HG03442 (cell line): Measurements from ENCODE around the gene VEZF1.
A peak's percentile ranks its signal among the peaks of the same experiment; 100 is the strongest.

Experiments
- ATAC-seq: cut with Tn5 transposase; IDR thresholded peaks from one replicate; pipeline ENCODE4 v1.9.1; 2021; ENCODE audit warnings: mild to moderate bottlenecking, moderate library complexity; ENCODE audit not compliant: unreplicated experiment

Gene VEZF1, protein sequence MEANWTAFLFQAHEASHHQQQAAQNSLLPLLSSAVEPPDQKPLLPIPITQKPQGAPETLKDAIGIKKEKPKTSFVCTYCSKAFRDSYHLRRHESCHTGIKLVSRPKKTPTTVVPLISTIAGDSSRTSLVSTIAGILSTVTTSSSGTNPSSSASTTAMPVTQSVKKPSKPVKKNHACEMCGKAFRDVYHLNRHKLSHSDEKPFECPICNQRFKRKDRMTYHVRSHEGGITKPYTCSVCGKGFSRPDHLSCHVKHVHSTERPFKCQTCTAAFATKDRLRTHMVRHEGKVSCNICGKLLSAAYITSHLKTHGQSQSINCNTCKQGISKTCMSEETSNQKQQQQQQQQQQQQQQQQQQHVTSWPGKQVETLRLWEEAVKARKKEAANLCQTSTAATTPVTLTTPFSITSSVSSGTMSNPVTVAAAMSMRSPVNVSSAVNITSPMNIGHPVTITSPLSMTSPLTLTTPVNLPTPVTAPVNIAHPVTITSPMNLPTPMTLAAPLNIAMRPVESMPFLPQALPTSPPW

DNA sequence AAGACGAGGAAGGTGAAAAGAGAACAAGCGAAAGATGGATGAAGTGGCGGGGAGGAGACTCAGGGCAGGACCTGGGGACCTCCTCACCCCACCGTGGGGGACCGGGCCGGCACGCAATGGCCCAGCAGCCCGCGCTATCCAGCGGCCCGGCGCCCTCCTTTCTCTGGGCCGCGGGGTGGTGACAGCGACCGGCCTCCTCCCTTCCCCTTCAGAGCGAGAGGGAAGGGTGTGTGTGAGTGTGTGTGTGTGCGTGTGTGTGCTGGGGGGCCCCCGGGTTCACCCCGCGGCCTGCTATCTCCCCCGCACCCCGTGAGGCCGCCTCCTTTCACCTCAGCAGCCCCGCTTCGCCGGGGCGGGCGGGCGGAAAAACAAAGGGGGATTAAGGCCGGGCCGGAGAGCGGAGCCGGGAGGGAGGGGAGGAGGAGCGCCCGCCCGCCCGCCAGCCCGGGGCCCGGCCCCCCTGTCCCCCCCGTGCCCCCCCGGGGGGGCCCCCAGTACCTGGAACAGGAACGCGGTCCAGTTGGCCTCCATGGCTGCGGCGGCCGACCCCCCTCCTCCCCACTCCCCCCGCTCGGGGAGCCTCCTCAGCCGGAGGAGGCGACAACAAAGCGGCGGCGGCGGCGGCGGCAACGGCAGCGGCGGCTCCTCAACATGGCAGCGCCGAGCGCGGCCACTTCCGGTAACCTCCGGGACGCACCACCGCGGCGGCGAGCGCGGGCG is at the start of gene VEZF1:
Gene VEZF1, minus strand, starts transcription at position 674 of the 720 bp plus-strand sequence. Its CDS starts 143 bp downstream, at position 531.
- peak; percentile 56 for ATAC-seq

DNA sequence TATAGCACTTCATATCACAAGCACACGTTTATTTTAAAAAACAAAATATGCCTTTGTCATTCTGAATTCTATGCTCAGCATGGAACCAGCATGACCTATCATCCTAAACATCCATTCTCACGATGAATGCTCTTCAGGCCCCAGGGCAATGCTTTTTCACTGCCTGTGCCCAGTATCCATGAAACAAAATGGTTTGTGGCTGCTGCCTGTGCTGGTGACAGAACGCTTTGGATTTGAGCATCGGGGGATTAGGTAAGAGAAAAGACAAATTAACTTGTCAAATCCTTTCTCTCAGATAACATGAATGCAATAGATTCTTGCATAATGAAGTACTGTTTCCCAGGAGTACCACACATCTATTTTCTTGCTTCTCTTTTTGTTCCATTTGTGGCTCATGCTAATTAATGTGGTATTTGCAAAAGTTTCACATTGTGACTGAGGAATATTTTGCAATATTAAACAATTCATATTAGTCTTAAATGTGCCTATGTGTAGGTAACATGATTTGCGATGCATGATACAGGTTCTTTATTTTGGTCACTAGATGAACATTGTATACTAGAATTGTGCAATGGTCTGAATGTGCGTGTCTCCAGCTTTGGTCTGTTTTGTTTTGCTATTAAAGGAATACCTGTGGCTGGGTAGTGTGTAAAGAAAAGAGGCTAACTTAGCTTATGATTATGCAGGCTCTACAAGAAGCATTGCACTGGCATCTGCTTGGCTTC is 44.8 kb upstream of the VEZF1 start:
- no peak for ATAC-seq

DNA sequence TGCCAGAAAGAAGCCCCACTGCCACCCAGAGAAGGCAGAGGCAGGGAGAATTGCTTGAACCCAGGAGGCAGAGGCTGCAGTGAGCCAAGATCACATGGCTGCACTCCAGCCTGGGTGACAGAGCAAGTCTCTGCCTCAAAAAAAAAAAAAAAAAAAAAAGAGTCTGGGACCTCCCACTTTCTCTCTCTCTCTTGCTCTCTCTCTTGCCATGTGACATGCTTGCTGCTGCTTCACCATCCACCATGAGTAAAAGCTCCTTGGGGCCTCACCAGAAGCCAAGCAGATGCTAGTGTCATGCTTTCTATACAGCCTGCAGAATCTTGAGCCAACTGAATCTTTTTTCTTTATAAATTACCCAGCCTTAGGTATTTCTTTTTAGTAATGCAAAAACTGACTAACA is 40.5 kb upstream of the VEZF1 start:
- no peak for ATAC-seq

DNA sequence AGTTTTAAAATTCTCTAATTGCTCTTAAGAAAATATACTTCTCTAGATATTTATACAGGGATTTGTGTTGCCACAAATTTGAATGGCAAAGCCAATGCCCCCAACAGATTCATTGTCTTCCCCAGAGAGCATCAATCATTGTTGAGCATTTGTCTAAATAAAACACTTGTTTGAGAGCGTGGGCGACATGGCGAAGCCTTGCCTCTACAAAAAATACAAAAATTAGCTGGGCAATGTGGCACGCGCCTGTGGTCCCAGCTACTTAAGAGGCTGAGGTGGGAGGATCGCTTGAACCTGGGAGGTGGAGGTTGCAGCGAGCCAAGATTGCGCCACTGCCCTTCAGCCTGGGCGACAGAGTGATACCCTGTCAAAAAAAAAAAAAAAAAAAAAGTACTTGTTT is 32.3 kb upstream of the VEZF1 start:
- ATAC-seq, result no peak

DNA sequence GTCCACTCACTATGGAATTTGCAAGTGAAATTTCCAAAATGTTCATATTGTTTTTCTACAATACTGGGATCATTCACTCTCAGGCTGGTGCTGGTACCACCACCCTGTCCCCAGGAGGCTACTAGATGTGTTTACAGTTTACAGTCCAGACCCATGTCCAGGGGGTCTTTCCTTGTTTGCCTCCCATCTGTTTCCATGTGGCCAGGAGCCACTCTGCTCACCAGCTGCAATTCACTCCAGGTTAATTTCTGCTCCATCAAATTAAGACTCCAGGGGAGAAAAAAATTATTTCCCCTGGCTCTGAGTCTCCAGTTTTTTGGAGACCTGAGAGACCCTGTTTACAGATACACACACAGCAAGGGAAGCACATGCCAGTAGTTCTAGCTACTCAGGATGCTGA is 31.5 kb upstream of the VEZF1 start:
- no peak for ATAC-seq

DNA sequence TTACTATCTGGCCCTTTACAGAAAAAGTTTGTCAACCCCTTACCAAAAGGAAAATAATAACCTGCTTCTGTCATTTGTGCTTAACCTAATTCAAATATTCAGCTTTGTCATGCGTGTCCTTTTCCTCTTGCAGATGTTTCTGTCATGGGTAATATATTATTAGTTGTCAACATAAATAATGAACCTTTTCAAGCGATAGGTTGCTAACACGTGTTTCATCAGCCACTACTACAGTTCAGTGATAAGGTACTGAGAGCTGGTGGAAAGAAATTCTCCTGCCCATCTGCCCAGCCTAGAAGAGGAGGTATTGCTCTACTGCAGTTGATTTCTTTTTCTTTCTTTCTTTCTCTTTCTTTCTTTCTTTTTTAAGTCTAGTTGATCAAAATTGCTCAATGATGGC is 31.0 kb upstream of the VEZF1 start:
- ATAC-seq, result no peak

DNA sequence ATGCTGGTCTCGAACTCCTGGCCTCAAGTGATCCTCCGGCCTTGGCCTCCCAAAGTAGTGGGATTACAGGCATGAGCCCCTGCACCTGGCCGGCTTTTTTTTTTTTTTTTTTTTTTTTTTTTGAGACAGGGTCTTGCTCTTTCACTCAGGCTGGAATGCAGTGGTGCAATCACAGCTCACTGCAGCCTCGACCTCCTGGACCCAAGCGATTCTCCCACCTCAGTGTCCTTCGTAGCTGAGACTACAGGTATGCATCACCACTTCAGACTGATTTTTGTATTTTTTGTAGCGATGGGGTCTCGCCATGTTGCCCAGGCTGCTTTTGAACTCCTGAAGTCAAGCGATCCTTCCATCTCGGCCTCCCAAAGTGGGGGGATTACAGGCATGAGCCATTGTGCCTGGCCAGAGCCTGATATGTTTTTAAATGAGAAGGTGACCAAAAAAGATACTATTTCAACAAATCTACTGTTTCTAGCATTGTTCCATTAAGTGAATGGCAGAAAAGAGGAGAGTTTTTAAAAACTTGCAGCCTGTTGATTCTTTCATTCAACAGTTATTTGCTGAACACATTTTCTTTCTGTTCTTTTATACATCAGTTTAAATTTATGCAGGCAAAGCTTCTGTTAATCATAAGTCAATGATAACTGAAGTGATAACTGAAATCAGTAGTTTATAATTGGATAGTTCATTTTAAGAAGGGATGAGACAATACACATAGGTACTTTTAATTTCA is 22.2 kb upstream of the VEZF1 start:
- no peak for ATAC-seq

DNA sequence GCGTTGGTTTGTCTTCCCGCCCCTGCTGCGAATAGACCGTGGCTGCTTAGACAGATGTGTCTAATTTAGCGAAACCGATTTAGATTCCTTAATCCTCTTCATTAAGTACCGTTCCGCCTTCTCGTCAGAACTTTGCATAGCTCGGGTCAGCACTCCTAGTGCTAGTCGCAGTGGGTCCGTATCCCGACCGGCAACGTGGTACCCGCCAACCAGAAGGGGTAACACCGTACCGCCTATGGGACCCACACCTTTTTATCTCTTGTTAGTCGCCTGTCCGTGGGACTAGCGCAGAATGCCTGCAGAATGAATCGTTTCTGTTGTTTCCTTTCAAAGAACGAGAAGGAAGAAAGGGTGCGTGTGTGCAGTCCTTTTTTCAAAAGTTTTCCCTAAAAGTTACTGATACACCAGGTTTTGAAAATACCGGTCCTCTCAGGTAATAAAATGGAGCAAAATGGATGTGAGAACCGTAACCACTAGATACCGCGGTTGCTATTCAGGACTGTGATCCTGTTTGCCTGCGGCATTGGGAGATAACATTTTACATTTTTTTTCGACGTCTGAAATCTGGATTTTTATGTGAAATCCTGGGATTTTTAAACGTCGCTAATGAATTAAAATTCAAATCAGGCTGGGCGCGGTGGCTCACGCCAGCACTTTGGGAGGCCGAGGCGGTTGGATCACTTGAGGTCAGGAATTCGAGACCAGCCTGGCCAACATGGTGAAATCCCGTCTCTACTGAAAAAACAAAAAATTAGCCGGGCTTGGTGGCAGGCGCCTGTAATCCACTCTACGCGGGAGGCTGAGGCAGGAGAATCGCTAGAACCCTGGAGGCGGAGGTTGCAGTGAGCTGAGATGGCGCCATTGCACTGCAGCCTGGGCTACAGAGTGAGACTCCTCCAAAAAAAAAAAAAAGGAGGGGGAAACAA is 20.0 kb upstream of the VEZF1 start:
- peak; percentile 24 for ATAC-seq

DNA sequence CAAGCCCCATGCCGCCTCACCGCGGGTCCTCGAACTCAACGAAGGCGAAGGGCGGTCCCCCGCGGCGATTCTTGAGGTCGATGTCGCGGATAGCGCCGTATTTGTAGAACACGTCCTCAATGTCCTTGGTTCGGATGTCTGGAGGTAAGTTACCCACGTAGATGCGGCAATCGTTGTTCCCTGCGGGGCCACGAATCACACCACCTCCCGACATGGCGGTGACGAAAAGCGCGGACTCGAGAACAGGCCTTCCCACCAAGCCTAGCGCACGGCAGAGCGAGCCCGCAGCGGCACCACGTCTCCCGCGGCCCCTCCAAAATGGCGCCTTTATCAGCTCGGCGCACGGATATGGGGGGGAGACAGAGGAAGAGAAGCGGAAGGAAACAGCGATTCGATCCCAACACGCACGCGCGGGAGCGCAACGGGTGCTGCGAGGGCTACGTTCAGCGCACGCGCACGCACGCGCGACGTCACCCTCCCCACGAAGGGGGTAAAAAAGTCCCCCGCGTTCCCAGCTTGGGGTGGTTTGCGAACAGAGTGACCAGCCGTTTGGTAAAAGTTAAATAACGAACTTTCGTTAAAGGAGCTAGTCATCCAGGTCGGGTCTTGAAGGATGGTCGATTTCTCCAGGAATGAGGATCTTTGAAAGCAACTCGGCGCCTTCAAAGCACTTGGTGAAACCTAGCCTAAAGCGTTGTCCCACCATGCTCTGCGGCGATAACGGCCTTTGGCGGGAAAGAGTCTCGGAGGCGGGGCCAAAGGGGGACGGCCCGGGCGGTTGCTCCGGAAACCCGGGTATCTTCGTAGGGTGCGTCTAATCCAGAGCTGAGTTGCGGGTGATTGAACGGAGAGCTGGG is 19.1 kb upstream of the VEZF1 start, which contains the start of gene SRSF1:
Gene SRSF1, minus strand, starts transcription at position 323 of the 857 bp plus-strand sequence. Its CDS starts 109 bp downstream, at position 214.
- peak; percentile 86 for ATAC-seq

DNA sequence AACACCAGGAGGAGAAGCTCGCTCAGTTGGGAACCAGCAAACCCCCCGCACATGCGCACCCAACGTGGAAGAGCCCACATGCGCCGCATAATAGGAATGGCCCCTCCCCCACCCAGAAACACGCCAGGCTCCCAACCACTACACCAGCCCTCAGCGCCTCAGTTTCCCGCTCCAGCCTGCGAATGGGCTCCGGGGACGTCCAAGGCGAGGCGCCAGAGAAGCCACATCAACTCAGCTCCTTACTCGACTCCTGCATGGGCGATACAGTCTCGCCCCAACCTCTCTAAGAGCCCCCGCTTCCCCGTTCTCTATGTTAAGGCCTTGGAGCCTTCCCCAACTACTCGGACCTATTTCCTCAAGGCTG is 18.5 kb upstream of the VEZF1 start:
- ATAC-seq, result peak; percentile 19

DNA sequence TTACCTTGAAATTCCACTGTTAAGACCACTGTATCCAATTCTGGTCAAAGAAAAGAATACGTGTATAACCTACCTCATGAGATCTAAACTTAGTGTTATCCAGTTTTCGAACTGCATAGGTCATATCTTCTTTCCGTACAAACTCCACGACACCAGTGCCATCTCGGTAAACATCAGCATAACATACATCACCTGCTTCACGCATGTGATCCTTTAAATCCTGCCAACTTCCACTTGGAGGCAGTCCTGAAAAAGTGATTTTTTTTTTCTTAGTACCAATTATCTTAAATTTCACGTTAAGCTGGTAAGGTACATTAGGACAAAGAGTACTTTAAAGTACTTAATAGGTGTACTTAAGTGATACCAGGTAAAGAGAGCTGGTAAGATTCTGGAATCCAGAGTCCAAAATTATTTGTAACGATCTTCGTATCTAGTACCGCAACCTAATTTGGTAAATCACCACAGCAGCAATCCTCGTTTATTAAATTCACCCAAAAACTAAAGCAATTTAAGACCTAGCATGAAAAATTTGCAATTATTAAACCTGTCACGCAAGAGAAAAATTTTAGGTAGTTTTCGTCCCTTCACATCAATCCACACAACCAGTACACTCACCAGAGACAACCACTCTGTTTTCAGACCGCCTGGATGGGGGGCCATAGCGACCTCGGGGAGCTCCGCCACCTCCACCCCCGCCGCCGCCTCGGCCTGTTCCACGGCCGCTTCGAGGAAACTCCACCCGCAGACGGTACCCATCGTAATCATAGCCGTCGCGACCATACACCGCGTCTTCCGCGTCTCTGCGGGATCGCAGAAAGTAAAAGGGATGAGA is 17.9 kb upstream of the VEZF1 start:
- ATAC-seq, result no peak

DNA sequence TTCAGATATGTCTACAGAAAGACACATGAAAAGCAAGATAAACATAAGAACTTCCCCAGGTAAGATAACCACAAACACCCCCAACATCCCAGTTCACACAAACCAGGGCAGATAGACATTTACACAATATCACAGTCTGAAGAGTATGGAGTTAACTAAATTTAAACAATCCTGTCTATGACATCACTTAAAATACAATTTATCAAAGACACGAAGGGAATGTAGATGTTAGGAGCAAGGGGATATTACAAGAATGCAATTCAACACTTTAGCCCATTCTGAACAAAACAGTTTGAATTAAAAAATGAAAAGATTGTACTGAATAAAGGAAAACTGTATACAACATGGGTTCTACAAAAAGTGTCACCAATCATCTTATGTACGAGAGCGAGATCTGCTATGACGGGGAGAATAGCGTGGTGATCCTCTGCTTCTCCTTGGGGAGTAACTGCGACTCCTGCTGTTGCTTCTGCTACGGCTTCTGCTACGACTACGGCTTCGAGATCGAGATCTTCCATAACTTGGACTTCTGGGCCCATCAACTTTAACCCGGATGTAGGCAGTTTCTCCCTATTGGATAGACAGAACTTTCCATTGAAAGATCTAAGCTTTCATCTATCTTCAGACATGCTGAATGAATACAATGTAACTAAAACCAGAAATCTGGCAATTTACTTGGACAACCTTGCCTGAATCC is 17.1 kb upstream of the VEZF1 start:
- ATAC-seq, result no peak

DNA sequence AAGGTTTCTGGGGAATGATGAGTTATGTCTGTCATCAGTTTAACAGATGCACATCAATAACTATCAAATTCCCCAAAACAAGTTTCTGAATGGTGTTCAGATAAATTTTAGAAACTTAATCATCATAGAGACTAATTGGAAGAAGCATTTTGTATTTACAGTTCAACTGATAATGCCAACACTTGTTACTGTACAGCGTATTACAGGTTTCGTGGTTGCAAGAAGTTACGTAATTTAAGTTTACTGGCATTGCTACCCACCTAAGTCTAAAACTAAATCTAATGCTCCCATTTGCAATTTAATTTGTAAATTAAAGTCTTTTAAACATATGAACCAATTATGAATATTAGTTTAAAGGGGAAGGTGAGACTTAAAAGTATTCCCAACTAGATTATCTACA is 16.0 kb upstream of the VEZF1 start:
- no peak for ATAC-seq

DNA sequence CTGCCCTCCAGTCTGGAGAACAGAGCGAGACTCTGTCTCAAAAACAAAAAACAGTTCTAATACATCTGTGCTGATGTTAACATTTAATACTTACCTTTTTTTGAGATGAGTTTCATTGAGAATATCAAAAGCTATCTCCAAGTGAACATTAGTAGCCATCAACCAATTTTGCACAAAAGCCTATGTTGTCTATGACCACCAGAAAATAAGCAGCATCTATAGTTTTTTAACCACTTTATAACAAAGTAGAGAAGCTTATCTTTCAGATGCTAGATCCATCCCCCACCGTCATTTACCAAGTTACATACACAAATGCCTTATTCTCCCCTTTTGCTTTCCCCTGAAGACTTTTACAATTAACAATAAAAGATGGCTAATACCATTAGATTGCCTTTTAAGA is 14.9 kb upstream of the VEZF1 start:
- no peak for ATAC-seq

DNA sequence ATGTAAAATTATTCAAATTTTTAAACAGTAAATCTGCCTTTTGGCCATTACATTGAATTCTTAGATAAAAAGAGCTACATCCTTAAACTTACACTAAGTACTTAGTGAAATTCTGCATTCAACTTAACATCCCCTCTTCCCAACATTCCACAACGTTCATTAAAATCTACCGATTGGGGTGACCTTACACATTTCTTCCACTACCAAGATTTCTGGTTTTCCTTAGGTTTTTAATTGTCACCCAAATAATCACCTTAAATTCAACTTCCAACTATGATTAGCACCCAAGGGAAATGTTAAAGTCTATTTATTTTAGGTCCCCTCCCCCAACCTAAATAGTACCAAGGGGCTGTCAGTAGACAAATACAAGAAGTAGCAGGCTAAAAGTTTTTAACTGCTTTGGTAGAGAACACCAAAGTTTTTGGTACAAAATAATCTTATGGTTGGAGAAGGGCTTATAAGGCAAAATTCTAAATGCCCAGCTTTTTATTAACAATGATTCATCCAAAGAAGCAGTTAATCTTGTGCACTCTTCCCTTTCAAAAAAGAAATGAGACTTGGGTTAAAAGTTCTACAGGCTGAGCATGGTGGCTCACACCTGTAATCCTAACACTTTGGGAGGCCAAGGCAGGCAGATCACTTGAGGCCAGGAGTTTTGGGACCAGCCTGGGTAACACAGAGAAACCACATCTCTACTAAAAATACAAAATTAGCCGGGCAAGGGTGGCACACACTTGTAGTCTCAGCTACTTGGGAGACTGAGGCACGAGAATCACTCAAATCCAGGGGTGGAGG is 14.3 kb upstream of the VEZF1 start:
- no peak for ATAC-seq

DNA sequence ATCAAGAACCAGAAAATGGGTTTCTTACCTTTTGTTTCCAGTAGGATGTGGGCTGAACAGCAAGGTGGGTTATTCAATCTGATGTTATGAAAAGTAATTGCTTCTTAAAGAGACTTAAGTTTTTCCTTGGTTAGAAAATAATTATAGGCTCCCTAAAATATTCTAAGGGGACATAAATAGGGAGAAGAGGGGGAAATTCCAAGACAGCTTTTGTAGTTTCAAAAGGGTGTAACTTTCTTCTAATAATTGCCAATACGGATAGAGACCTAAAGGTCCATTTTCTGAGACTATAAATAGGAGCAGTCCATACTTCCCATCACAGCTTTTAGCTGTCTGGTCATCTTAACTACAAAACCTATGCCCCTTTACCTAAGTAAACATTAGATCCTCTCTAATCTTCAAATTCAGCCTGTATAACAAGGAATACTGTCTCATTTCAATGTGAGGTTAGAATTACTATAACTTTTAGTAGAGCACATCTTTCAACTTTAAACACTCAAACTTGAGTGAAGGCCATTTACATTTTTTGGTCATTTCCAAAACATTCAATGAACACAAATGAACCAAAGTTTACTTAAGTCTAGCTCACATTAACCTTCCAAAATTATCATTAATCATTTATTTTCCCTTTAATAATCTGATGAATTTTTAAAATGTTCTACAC is 13.5 kb upstream of the VEZF1 start:
- ATAC-seq, result no peak
